Parathyroid adenoma (tissue), 2 donors: ENCODE data around the gene RCOR1.

Source experiments
- H2AFZ ChIP-seq: fragments of 300-600 bp; sonication (generic); one replicate; pipeline ENCODE4 v1.7.0; 2017; ENCODE audit warnings: antibody characterized with exemption, mild to moderate bottlenecking
- H3K27ac ChIP-seq: fragments of 300-600 bp; sonication (generic); one replicate; pipeline ENCODE4 v1.7.0; 2017
- H3K27me3 ChIP-seq: fragments of 300-600 bp; sonication (generic); one replicate; pipeline ENCODE4 v1.7.0; 2017; ENCODE audit warnings: low read length; ENCODE audit not compliant: control insufficient read depth, insufficient read depth
- H3K36me3 ChIP-seq: fragments of 300-600 bp; sonication (generic); one replicate; pipeline ENCODE4 v1.7.0; 2017; ENCODE audit warnings: low read length; ENCODE audit not compliant: control insufficient read depth, insufficient read depth
- H3K4me1 ChIP-seq: fragments of 300-600 bp; sonication (generic); one replicate; pipeline ENCODE4 v1.7.0; 2017; ENCODE audit warnings: control low read depth
- H3K4me2 ChIP-seq: fragments of 300-600 bp; sonication (generic); one replicate; pipeline ENCODE4 v1.7.0; 2017; ENCODE audit warnings: low read length
- H3K4me3 ChIP-seq: fragments of 300-600 bp; sonication (generic); one replicate; pipeline ENCODE4 v1.7.0; 2017; ENCODE audit warnings: low read depth, low read length
- H3K79me2 ChIP-seq: fragments of 300-600 bp; sonication (generic); one replicate; pipeline ENCODE4 v1.7.0; 2017; ENCODE audit warnings: control low read depth
- H3K9ac ChIP-seq: fragments of 300-600 bp; sonication (generic); one replicate; pipeline ENCODE4 v1.7.0; 2017; ENCODE audit warnings: mild to moderate bottlenecking
- H3K9me3 ChIP-seq: fragments of 300-600 bp; sonication (generic); one replicate; pipeline ENCODE4 v1.7.0; 2017; ENCODE audit warnings: low read length; ENCODE audit not compliant: control insufficient read depth
- TF ChIP-seq, protein P1 (sequence below): fragments of 300-600 bp; sonication (generic); IDR thresholded peaks from one replicate; pipeline ENCODE4 v1.7.0; 2017; ENCODE audit warnings: antibody characterized with exemption, mild to moderate bottlenecking
- donor health status: primary hyperparathyroidism.

The RCOR1 gene

GRCh38 chr14:102686196-102686801 is 93.8 kb downstream of the RCOR1 start:
- no peak overlapping the region for H3K27ac ChIP-seq
- no peaks in the 10 kb centered on the region for H3K27me3 ChIP-seq
- no peak overlapping the region for H3K4me2 ChIP-seq
- no peaks in the 10 kb centered on the region for H3K9me3 ChIP-seq
- H3K9ac ChIP-seq = no peak overlapping the region
- H3K36me3 ChIP-seq = no peaks in the 10 kb centered on the region
- TF ChIP-seq, protein P1, sequence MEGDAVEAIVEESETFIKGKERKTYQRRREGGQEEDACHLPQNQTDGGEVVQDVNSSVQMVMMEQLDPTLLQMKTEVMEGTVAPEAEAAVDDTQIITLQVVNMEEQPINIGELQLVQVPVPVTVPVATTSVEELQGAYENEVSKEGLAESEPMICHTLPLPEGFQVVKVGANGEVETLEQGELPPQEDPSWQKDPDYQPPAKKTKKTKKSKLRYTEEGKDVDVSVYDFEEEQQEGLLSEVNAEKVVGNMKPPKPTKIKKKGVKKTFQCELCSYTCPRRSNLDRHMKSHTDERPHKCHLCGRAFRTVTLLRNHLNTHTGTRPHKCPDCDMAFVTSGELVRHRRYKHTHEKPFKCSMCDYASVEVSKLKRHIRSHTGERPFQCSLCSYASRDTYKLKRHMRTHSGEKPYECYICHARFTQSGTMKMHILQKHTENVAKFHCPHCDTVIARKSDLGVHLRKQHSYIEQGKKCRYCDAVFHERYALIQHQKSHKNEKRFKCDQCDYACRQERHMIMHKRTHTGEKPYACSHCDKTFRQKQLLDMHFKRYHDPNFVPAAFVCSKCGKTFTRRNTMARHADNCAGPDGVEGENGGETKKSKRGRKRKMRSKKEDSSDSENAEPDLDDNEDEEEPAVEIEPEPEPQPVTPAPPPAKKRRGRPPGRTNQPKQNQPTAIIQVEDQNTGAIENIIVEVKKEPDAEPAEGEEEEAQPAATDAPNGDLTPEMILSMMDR = no peak
- peaks cover 17% of the 10 kb centered on the region for H3K79me2 ChIP-seq
- no peak overlapping the region for H3K4me3 ChIP-seq
- no peak overlapping the region for H2AFZ ChIP-seq
- no peaks in the 10 kb centered on the region for H3K4me1 ChIP-seq

- TF ChIP-seq, protein P1 = no peak
- Histone ChIP-seq H3K79me2 (peaks cover 15% of the 10 kb centered on the region), H3K27me3 (no peaks in the 10 kb centered on the region), H3K4me3 (no peak overlapping the region), H2AFZ (no peak overlapping the region), H3K27ac (no peak overlapping the region), H3K36me3 (no peaks in the 10 kb centered on the region), H3K4me1 (peaks cover 5% of the 10 kb centered on the region), H3K9ac (no peak overlapping the region), H3K9me3 (no peaks in the 10 kb centered on the region), H3K4me2 (no peak overlapping the region)
Observed at GRCh38 chr14:102688290-102688689, 95.8 kb downstream of the RCOR1 start.

GRCh38 chr14:102690509-102691286 is 98.2 kb downstream of the RCOR1 start:
- Histone ChIP-seq H3K4me2 (no peak overlapping the region), H3K27me3 (no peaks in the 10 kb centered on the region), H3K4me1 (peaks cover 5% of the 10 kb centered on the region), H2AFZ (no peak overlapping the region), H3K9me3 (no peaks in the 10 kb centered on the region), H3K36me3 (no peaks in the 10 kb centered on the region), H3K27ac (no peak overlapping the region), H3K9ac (no peak overlapping the region), H3K4me3 (no peak overlapping the region), H3K79me2 (peaks cover 18% of the 10 kb centered on the region)
- TF ChIP-seq, protein P1 = no peak

DNA sequence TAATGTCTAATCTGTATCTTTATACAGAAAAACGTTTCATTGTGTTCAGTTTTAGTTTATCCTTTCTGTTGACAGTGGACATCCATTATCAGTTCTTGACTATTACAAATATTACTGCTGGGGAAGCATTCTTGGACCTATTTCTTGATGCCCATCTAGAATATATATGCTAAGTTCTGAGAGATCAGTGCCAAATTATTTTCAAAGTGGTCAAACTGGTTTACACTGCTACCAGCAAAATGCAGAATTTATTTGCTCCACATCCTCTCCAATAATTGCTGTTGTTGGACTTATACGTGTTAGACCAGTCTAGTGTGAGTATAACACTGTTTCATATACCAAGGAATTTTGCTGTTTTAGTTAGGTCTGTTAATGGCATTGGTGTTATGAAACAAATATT is 99.3 kb downstream of the RCOR1 start:
- Histone ChIP-seq H3K4me2 (no peak overlapping the region), H2AFZ (no peak overlapping the region), H3K36me3 (no peaks in the 10 kb centered on the region), H3K27me3 (no peaks in the 10 kb centered on the region), H3K4me1 (peaks cover 5% of the 10 kb centered on the region), H3K9ac (no peak overlapping the region), H3K79me2 (peaks cover 22% of the 10 kb centered on the region), H3K27ac (no peak overlapping the region), H3K4me3 (no peak overlapping the region), H3K9me3 (no peaks in the 10 kb centered on the region)
- TF ChIP-seq, protein P1 = no peak
